Esophagus (tissue), 2 donors: ENCODE results near the gene NCOR1. TPM values are rescaled to one million over a fixed set of nuclear protein-coding genes. Genes with fewer than 3 reads are reported as not detected.
"Not testable (repeated sequence)": the region's sequence is repeated elsewhere in the genome, so short reads cannot be mapped to it uniquely, and the experiment has no call there.

Experiments
- H3K27ac ChIP-seq, 2 donors: one replicate each; pipeline ENCODE4 v1.5.1; 2013; ENCODE audit warnings: low read depth in 2 of 2, mild to moderate bottlenecking in 2 of 2, inconsistent platforms in 1 of 2, low read length in 1 of 2, moderate library complexity in 1 of 2
- H3K27me3 ChIP-seq, 2 donors: one replicate each; pipeline ENCODE4 v1.6.1; 2013; ENCODE audit warnings: low read length in 2 of 2, control low read depth in 1 of 2, mild to moderate bottlenecking in 1 of 2; ENCODE audit not compliant: insufficient read depth in 2 of 2, control insufficient read depth in 1 of 2
- H3K36me3 ChIP-seq, 2 donors: one replicate each; pipeline ENCODE4 v1.6.1; 2013; ENCODE audit warnings: low read length in 1 of 2; ENCODE audit not compliant: control insufficient read depth in 2 of 2, insufficient read depth in 2 of 2
- H3K4me1 ChIP-seq, 2 donors: one replicate each; pipeline ENCODE4 v1.6.1; 2013; ENCODE audit warnings: low read length in 1 of 2; ENCODE audit not compliant: control insufficient read depth in 2 of 2, insufficient read depth in 2 of 2
- H3K4me3 ChIP-seq, 2 donors: one replicate each; pipeline ENCODE4 v1.5.1; 2013; ENCODE audit warnings: low read length in 2 of 2, mild to moderate bottlenecking in 2 of 2, low read depth in 1 of 2, moderate library complexity in 1 of 2
- H3K9me3 ChIP-seq, 2 donors: one replicate each; pipeline ENCODE4 v1.6.1; 2013; ENCODE audit warnings: mild to moderate bottlenecking in 2 of 2, low read depth in 1 of 2, low read length in 1 of 2, moderate library complexity in 1 of 2; ENCODE audit not compliant: control insufficient read depth in 2 of 2, insufficient read depth in 1 of 2
- WGBS, 2 donors: extraction: QIAGEN DNeasy Blood & Tissue Kit; methylation state at CpG; one replicate each; pipeline ENCODE4 v1.1.7; 2013; 5-methylcytosine and 5-hydroxymethylcytosine counted together
- polyA plus RNA-seq, 2 donors: library from polyadenylated mRNA; stranded (reverse); fragments of 200-250 nt; gene quantifications; one replicate each; pipeline ENCODE4 v1.2.3, GENCODE V29; 2013
- donor health status: healthy with polysubstance abuse.
- donor health status: Bipolar disorder and iron deficiency.

NCOR1 gene
- polyA plus RNA-seq, 2 donors: 31.5 to 41.3 TPM

DNA sequence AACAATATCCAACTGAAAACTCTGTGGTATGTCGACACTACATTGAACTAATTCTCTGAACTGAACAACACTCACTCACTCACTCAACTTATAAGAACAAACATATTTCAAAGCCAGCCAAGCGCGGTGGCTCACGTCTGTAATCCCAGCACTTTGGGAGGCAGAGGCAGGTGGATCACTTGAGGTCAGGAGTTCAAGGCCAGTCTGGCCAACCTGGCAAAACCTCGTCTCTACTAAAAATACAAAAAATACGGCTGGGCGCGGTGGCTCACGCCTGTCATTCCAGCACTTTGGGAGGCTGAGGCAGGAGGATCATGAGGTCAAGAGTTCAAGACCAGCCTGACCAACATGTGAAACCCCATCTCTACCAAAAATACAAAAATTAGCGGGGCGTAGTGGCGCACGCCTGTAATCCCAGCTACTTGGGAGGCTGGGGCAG, 13.6 kb downstream of the NCOR1 start:
- not testable (repeated sequence) for H3K27ac ChIP-seq
- WGBS, 2 donors: 82 to 85% methylated on average over 13 of the region's 13 CpGs

GRCh38 chr17:16199093-16199492, 16.2 kb downstream of the NCOR1 start:
- Histone ChIP-seq H3K36me3 (peaks cover 0 to 2% of the 10 kb centered on the region in 2 donors), H3K4me3 (no peak overlapping the region), H3K27ac (no peak overlapping the region), H3K27me3 (no peaks in the 10 kb centered on the region), H3K4me1 (peaks cover 0 to 4% of the 10 kb centered on the region in 2 donors), H3K9me3 (no peaks in the 10 kb centered on the region)
- 34 to 35% methylated on average over 6 of the region's 6 CpGs for WGBS, 2 donors

More for the DNA sequence above, 13.6 kb downstream of the NCOR1 start:
- not testable (repeated sequence) for H3K27me3 ChIP-seq, H3K9me3 ChIP-seq, H3K4me1 ChIP-seq, H3K4me3 ChIP-seq, H3K36me3 ChIP-seq

DNA sequence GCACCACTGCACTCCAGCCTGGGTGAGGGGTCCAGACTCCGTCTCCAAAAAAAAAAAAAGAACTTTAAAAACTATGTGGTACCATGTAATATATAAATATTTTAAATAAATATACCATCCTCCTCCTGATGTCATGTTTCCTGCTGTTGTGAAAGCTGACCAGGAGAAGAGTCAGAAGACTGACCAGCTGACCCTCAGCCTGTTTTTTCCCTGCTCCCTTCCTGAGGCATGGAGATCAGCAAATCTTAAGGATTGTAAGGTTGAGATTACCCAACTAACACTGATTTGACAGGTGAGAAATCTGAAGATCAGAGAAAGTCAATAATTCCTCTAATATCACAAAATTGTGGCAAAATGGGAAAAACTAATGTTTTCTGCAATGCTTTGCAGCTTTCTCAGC, 18.1 kb downstream of the NCOR1 start:
- H3K36me3 ChIP-seq: peaks cover 0 to 3% of the 10 kb centered on the region in 2 donors
- no peaks in the 10 kb centered on the region for H3K27me3 ChIP-seq
- H3K9me3 ChIP-seq: no peaks in the 10 kb centered on the region
- no peak overlapping the region for H3K27ac ChIP-seq
- 96 to 100% methylated on average over 1 of the region's 1 CpG for WGBS, 2 donors
- H3K4me1 ChIP-seq: peaks cover 0 to 4% of the 10 kb centered on the region in 2 donors
- no peak overlapping the region for H3K4me3 ChIP-seq

- not testable (repeated sequence) for H3K36me3 ChIP-seq, H3K27ac ChIP-seq, H3K4me1 ChIP-seq, H3K9me3 ChIP-seq, H3K4me3 ChIP-seq, H3K27me3 ChIP-seq
- 63% methylated on average over 2 of the region's 2 CpGs for WGBS, 2 donors
These were observed 21.0 kb downstream of the NCOR1 start for GRCh38 chr17:16194307-16194835.

DNA sequence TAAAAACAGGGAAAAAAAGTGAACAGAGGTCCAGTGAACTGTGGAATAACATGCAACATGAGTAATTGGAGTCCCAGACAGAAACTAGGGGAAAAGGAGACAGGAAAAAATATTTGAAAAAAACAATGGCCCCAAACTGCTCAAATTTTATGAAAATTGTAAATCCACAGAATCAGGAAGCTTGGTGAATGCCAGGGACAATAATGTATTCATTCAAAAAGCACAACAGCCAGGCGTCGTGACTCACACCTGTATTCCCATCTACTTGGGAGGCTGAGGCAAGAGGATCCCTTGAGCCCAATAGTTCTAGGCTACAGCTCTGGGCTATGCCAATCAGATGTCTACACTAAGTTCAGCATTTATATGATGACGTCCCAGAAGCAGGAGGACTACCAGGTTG, 23.7 kb downstream of the NCOR1 start:
- 85 to 87% methylated on average over 3 of the region's 3 CpGs for WGBS, 2 donors
- no peaks in the 10 kb centered on the region for H3K9me3 ChIP-seq
- no peaks in the 10 kb centered on the region for H3K27me3 ChIP-seq
- H3K4me1 ChIP-seq: no peaks in the 10 kb centered on the region
- no peak overlapping the region for H3K4me3 ChIP-seq
- peaks cover 0 to 2% of the 10 kb centered on the region in 2 donors for H3K36me3 ChIP-seq
- H3K27ac ChIP-seq: no peak overlapping the region

DNA sequence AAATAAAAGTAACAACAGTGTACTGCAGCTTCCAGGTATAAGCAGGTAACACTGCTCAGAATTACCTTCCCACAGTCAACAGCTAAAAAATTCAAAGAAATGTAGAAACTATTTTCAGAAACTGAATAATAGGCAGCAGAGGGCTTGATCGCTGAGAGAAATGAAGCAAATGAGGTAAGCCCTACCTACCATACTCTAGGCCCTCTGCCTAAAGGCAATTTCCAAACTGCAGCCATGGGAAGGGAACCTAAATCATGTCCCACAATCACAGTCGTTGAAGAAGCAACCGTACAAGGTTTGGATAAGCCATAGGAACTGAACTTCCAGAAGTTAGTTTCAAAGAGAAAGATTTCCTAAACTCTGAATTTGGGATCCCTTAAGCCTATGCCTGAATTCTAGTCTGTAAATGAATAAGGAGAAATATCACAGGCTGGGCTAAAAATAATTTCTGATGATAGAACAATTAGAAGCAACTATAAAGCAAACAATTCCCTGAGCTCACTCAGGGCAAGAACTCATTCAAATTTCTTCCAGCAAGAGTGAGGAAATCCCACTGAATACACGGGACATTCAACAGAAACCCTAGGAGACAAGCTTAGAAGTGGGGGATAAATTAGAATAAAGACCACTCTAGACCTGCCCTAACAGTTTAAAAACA, 24.5 kb downstream of the NCOR1 start:
- no peak overlapping the region for H3K27ac ChIP-seq
- H3K4me1 ChIP-seq: no peaks in the 10 kb centered on the region
- no peak overlapping the region for H3K4me3 ChIP-seq
- H3K9me3 ChIP-seq: no peaks in the 10 kb centered on the region
- 76 to 83% methylated on average over 4 of the region's 4 CpGs for WGBS, 2 donors
- H3K27me3 ChIP-seq: no peaks in the 10 kb centered on the region
- peaks cover 2 to 3% of the 10 kb centered on the region in 2 donors for H3K36me3 ChIP-seq

GRCh38 chr17:16189791-16190348, 25.5 kb downstream of the NCOR1 start:
- 70 to 77% methylated on average over 3 of the region's 3 CpGs for WGBS, 2 donors
- peaks cover 2 to 3% of the 10 kb centered on the region in 2 donors for H3K36me3 ChIP-seq
- H3K4me3 ChIP-seq: no peak overlapping the region
- no peaks in the 10 kb centered on the region for H3K9me3 ChIP-seq
- no peak overlapping the region for H3K27ac ChIP-seq
- no peaks in the 10 kb centered on the region for H3K27me3 ChIP-seq
- H3K4me1 ChIP-seq: no peaks in the 10 kb centered on the region

GRCh38 chr17:16187642-16188041, 27.7 kb downstream of the NCOR1 start:
- 89 to 92% methylated on average over 5 of the region's 5 CpGs for WGBS, 2 donors
- Histone ChIP-seq H3K4me3 (no peak overlapping the region), H3K4me1 (no peaks in the 10 kb centered on the region), H3K36me3 (peaks cover 0 to 3% of the 10 kb centered on the region in 2 donors), H3K27ac (no peak overlapping the region), H3K9me3 (no peaks in the 10 kb centered on the region), H3K27me3 (no peaks in the 10 kb centered on the region)

DNA sequence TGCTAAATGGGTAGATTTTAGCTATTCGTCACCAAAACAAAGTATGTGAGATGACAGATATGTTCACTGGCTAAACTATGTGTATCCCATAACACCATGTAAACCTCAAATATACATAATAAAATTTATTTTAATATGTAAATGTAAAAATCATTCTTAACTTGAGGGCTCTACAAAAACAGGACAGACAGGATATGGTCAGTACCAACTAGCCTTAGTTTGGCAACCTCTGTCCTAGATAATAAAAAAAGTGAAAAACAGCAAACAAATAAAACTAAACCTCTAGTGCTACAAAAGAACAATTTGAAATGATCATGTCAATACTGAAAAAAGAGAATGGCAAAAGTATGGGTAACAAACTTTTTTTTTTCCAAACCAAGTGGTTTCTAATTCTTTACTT, 33.8 kb downstream of the NCOR1 start:
- H3K36me3 ChIP-seq: peaks cover 0 to 3% of the 10 kb centered on the region in 2 donors
- 90 to 98% methylated on average over 1 of the region's 1 CpG for WGBS, 2 donors

GRCh38 chr17:16178836-16179235, 36.5 kb downstream of the NCOR1 start:
- 95% methylated on average over 5 of the region's 5 CpGs for WGBS, 2 donors
- no peaks in the 10 kb centered on the region for H3K4me1 ChIP-seq
- no peak overlapping the region for H3K4me3 ChIP-seq
- no peak overlapping the region for H3K27ac ChIP-seq
- H3K9me3 ChIP-seq: no peaks in the 10 kb centered on the region
- H3K36me3 ChIP-seq: no peaks in the 10 kb centered on the region
- H3K27me3 ChIP-seq: no peaks in the 10 kb centered on the region

More for the DNA sequence above, 33.8 kb downstream of the NCOR1 start:
- H3K9me3 ChIP-seq: no peaks in the 10 kb centered on the region
- H3K27ac ChIP-seq: no peak overlapping the region
- no peak overlapping the region for H3K4me3 ChIP-seq
- H3K4me1 ChIP-seq: no peaks in the 10 kb centered on the region
- no peaks in the 10 kb centered on the region for H3K27me3 ChIP-seq
